ENCODE measurements around the gene LTA4H. TPM values are rescaled to one million over a fixed set of nuclear protein-coding genes. Genes with fewer than 3 reads are reported as not detected.

The LTA4H gene
- total RNA-seq, 2 experiments from 2014 or later = 112 TPM

- ChIA-PET CTCF (interaction anchor here (1.5 to 7.6 kb wide), 6 partner anchors 19 to 456 kb away, joined by 4 to 79 read pairs (median 13); no protein-coding TSS in a partner anchor), POLR2A (no interaction called here)
- no peaks in the 10 kb centered on the region for H3K9me3 Mint-ChIP-seq
- TF ChIP-seq CTCF (IDR thresholded peaks at IDR 0.05) = no peak
- ATAC-seq = no peak
- H3K27me3 Mint-ChIP-seq = no peaks in the 10 kb centered on the region
- H3K36me3 Mint-ChIP-seq (ENCODE audit: low read depth) = no peaks in the 10 kb centered on the region
- no peak for DNase-seq
- peaks cover 22% of the 10 kb centered on the region for H3K4me1 Mint-ChIP-seq (ENCODE audit: low read depth)
- H3K4me3 Mint-ChIP-seq = no peak overlapping the region
- intact Hi-C loops (cut with micrococcal nuclease) = no loop called here
- no peak overlapping the region for H3K27ac Mint-ChIP-seq
These were observed 24.7 kb upstream of the LTA4H start for GRCh38 chr12:96060041-96060440.

- POLR2A ChIA-PET = interaction anchor here (0.5 to 2.0 kb wide), 4 partner anchors 157 to 387 kb away, joined by 4 to 5 read pairs (median 4); partner anchors contain the start of gene CDK17
- no peaks in the 10 kb centered on the region for H3K36me3 Mint-ChIP-seq (ENCODE audit: low read depth)
- no peaks in the 10 kb centered on the region for H3K27me3 Mint-ChIP-seq
- no peaks in the 10 kb centered on the region for H3K9me3 Mint-ChIP-seq
- intact Hi-C loops (cut with micrococcal nuclease) = no loop called here
- DNase-seq (no peak), ATAC-seq (no peak)
- no peak overlapping the region for H3K27ac Mint-ChIP-seq
- no peak for TF ChIP-seq CTCF (IDR thresholded peaks at IDR 0.05)
- CTCF ChIA-PET = interaction anchor here (1.0 to 7.6 kb wide), 6 partner anchors 8 to 459 kb away, joined by 3 to 79 read pairs (median 10); no protein-coding TSS in a partner anchor
- H3K4me3 Mint-ChIP-seq = no peak overlapping the region
- H3K4me1 Mint-ChIP-seq (ENCODE audit: low read depth) = peaks cover 9% of the 10 kb centered on the region
These were observed 22.7 kb upstream of the LTA4H start for GRCh38 chr12:96057986-96058553.

- Mint-ChIP-seq H3K27me3 (no peaks in the 10 kb centered on the region), H3K27ac (no peak overlapping the region), H3K4me3 (no peak overlapping the region), H3K36me3 (ENCODE audit: low read depth) (no peaks in the 10 kb centered on the region), H3K4me1 (ENCODE audit: low read depth) (peaks cover 1% of the 10 kb centered on the region), H3K9me3 (no peaks in the 10 kb centered on the region)
- intact Hi-C loops (cut with micrococcal nuclease) = no loop called here
- POLR2A ChIA-PET = interaction anchor here (0.6 to 2.0 kb wide), 4 partner anchors 16 to 343 kb away, joined by 3 to 5 read pairs (median 4); partner anchors contain the start of gene CDK17
- CTCF ChIA-PET = interaction anchor here (1.4 to 7.6 kb wide), 5 partner anchors 9 to 460 kb away, joined by 4 to 79 read pairs (median 12); no protein-coding TSS in a partner anchor
- DNase-seq (no peak), ATAC-seq (no peak)
- no peak for TF ChIP-seq CTCF (IDR thresholded peaks at IDR 0.05)
These were observed 21.5 kb upstream of the LTA4H start for GRCh38 chr12:96056646-96057455.

- POLR2A ChIA-PET = no interaction called here
- no peak overlapping the region for H3K27ac Mint-ChIP-seq
- intact Hi-C loops (cut with micrococcal nuclease) = no loop called here
These were observed 18.8 kb upstream of the LTA4H start for GRCh38 chr12:96054244-96054610.

More at GRCh38 chr12:96054244-96054610, 18.8 kb upstream of the LTA4H start:
- no peak for DNase-seq
- no peaks in the 10 kb centered on the region for H3K27me3 Mint-ChIP-seq
- no peaks in the 10 kb centered on the region for H3K36me3 Mint-ChIP-seq (ENCODE audit: low read depth)
- TF ChIP-seq CTCF (IDR thresholded peaks at IDR 0.05) = no peak
- no peak overlapping the region for H3K4me3 Mint-ChIP-seq
- no peak for ATAC-seq
- H3K4me1 Mint-ChIP-seq (ENCODE audit: low read depth) = peaks cover 1% of the 10 kb centered on the region
- H3K9me3 Mint-ChIP-seq = no peaks in the 10 kb centered on the region
- CTCF ChIA-PET = interaction anchor here (1.3 kb wide), 1 partner anchor 462 kb away, joined by 5 read pairs; no protein-coding TSS in a partner anchor

Data from activated CD8-positive, alpha-beta T cell treated with anti-CD3 and anti-CD28 coated beads for 36 hours (primary cell).